GM12801 (cell line): ENCODE data around the gene PHF19.

ENCODE experiments used
- TF ChIP-seq, protein P1 (sequence below): IDR thresholded peaks from one replicate; pipeline ENCODE4 v1.5.1; 2011; ENCODE audit warnings: control low read depth; ENCODE audit not compliant: insufficient read length; ENCODE audit errors: extremely low read depth

The PHF19 gene

GRCh38 chr9:120892748-120893610 is 16.0 kb upstream of the PHF19 start:
- TF ChIP-seq, protein P1, sequence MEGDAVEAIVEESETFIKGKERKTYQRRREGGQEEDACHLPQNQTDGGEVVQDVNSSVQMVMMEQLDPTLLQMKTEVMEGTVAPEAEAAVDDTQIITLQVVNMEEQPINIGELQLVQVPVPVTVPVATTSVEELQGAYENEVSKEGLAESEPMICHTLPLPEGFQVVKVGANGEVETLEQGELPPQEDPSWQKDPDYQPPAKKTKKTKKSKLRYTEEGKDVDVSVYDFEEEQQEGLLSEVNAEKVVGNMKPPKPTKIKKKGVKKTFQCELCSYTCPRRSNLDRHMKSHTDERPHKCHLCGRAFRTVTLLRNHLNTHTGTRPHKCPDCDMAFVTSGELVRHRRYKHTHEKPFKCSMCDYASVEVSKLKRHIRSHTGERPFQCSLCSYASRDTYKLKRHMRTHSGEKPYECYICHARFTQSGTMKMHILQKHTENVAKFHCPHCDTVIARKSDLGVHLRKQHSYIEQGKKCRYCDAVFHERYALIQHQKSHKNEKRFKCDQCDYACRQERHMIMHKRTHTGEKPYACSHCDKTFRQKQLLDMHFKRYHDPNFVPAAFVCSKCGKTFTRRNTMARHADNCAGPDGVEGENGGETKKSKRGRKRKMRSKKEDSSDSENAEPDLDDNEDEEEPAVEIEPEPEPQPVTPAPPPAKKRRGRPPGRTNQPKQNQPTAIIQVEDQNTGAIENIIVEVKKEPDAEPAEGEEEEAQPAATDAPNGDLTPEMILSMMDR, result no peak

DNA sequence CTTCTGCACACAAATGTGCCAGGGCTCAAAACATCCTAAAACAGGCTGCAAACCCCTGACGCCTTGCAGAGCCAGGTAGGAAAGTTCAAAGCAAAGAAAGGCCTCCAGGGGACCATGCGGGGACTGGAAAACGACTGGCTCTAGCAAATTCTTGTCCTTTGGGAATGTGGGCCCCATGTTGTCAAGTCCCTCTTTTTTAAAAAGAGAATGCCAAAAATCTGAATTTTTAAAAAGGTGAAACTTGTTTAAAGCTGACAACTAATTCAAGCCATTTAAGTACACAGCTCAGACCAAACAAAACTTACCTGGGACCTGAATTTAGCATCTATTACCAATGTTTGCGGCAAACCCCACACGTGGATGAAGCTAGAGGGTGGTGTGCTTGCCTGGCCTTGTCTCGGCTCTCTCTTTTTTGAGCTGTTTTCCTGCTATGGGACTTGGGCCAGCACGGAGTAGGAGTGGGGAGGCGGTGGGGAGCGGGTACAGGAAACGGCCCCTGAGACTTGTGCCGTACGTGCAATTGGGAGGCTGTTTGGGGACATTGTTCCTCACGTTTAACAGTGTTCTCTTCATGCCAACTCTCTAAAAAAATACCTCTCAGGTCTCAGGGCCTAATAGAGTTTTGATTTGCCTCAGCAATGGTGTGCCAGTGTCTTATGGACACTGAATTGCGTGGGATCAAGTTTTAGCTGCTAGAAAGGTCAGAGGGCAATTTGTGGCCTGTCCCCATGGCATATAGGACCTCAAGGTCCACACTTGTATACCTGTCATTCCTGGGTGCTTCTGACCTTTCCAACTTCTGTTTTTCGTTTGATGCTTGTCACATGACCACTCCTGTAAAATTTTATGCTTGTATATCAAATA is 15.1 kb upstream of the PHF19 start:
- TF ChIP-seq, protein P1, result no peak

- TF ChIP-seq, protein P1, result no peak
Observed at GRCh38 chr9:120891245-120891883, 14.4 kb upstream of the PHF19 start.

- TF ChIP-seq, protein P1, result no peak
Observed at GRCh38 chr9:120890320-120891244, 13.6 kb upstream of the PHF19 start.

DNA sequence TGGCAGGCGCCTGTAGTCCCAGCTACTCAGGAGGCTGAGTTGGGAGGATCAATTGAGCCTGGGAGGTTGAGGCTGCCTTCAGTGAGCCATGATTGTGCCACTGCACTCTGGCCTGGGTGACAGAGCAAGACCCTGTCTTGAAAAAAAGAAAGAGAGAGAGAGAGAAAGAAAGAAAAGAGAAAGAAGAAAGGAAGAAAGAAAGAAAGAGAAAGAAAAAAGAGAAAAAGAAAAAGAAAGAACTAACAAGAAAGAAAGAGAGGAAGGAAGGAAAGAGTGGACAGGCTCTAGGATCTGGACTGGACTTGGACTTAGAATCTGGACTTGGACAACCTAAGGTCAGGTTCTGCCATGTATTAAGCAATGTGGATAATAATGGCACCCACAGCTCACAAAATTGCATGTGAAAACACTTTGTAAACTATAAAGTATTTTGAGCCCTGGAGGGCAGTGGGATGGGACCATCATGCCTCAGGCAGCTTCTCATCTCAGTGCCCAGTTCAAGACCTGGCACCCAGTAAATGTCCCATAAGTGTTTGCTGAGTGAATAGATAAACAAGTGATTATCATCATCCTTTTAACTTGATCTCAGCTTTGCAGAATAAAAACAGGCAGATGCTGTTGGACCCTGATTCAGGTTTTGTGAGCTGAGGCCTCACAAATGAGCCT is 12.8 kb upstream of the PHF19 start:
- TF ChIP-seq, protein P1, result no peak

DNA sequence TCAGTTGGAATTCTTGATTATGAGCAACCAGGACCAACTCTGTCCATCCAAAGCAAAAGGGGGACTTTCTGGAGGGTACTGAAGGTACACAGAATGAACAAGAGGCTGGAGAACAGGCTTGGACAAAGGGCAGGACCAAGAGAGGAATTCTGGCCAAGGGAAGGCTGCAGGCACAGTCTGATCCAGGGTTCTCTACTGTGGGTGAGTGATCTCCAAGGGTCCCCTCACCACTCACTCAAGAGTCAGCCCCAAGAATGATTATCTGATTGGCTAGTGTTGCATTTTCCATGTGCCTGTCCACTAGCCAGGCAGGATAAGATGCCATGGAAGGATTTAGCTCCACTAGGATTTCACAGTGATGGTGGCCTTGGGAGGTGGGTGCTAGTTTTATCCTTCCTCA is 11.6 kb upstream of the PHF19 start:
- TF ChIP-seq, protein P1, result no peak
